Measurements from ENCODE around the gene C19orf53.

DNA sequence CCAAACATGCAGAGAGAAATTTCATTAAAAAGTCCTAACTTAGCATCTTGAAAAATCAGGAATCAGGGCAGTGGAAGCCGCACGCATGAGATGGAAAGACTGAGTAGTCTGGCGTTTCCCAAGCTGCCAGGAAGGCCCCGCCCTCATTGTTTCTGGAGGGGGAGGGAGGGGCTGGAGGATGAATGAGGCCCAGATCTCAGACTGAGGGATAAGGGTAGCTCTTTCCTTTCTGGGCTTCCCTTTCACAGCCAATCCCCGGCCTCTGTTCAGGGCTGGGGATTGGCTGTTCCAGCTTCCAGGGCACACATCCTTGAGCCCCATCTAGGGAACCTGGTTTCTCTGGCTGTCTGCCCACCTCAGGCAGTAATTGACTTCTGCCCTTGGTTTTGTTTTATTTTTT is 7.3 kb downstream of the C19orf53 start:
- TF ChIP-seq FOXP2 (optimal IDR thresholded peaks at IDR 0.05; ENCODE audit: control extremely low read depth, extremely low read length, insufficient read depth) (no peak), POLR2AphosphoS5 (IDR thresholded peaks at IDR 0.05; ENCODE audit: borderline replicate concordance, low read depth, low read length) (no peak), EZH2 (IDR thresholded peaks at IDR 0.05) (no peak)

Measured in SK-N-MC (cell line).